Astrocyte of the cerebellum (primary cell): ENCODE data around the gene NT5C1A.

Experiments used
- DNase-seq: peaks from one replicate; pipeline ENCODE4 v3.0.0-alpha.2; 2011; ENCODE audit warnings: low read depth
- H3K4me3 ChIP-seq: 2 replicates; pipeline ENCODE4 v1.5.1; 2011; ENCODE audit warnings: mild to moderate bottlenecking, low read depth, low read length, moderate library complexity
- CTCF ChIP-seq: IDR thresholded peaks from 2 replicates; pipeline ENCODE4 v1.5.1; 2012; ENCODE audit warnings: low read length, low read depth, moderate library complexity, mild to moderate bottlenecking; ENCODE audit errors: missing control alignments
- in situ Hi-C: cut with HindIII; loops from 2 replicates; pipeline ENCODE4 v1.10.0; 2017; ENCODE audit warnings: low sequenced_read_pairs

Gene NT5C1A

GRCh38 chr1:39649636-39650185, 22.2 kb downstream of the NT5C1A start:
- in situ Hi-C loops, result no loop called here
- DNase-seq, result no peak
- H3K4me3 ChIP-seq, result no peak overlapping the region
- no peak for TF ChIP-seq CTCF

GRCh38 chr1:39648496-39648895, 23.4 kb downstream of the NT5C1A start:
- TF ChIP-seq CTCF, result no peak
- no peak for DNase-seq
- H3K4me3 ChIP-seq, result no peak overlapping the region
- in situ Hi-C loops, result no loop called here

GRCh38 chr1:39647247-39647646, 24.7 kb downstream of the NT5C1A start:
- no peak for TF ChIP-seq CTCF
- no peak overlapping the region for H3K4me3 ChIP-seq
- no peak for DNase-seq
- in situ Hi-C loops, result no loop called here

- DNase-seq, result no peak
- TF ChIP-seq CTCF, result no peak
- in situ Hi-C loops, result no loop called here
- no peak overlapping the region for H3K4me3 ChIP-seq
Measured at GRCh38 chr1:39646232-39647081, 25.4 kb downstream of the NT5C1A start.

GRCh38 chr1:39645411-39646043, 26.4 kb downstream of the NT5C1A start:
- TF ChIP-seq CTCF, result no peak
- DNase-seq, result no peak
- in situ Hi-C loops, result no loop called here

GRCh38 chr1:39643705-39644104, 28.2 kb downstream of the NT5C1A start:
- no peak for TF ChIP-seq CTCF
- in situ Hi-C loops, result no loop called here
- H3K4me3 ChIP-seq, result no peak overlapping the region
- no peak for DNase-seq

More at GRCh38 chr1:39645411-39646043, 26.4 kb downstream of the NT5C1A start:
- H3K4me3 ChIP-seq, result no peak overlapping the region
